ENCODE measurements around the gene IFI27L2.

Gene IFI27L2

GRCh38 chr14:94080621-94081385 is 48.6 kb downstream of the IFI27L2 start, which contains the start of the genes DDX24 and IFI27L1:
TSS of gene DDX24 (minus strand) at chr14:94081202. CDS start at chr14:94079742, 1,460 bp downstream.
TSS of gene IFI27L1 (plus strand) at chr14:94081310. CDS start at chr14:94096938, 15,628 bp downstream.
- TF ChIP-seq SIN3A (IDR thresholded peaks at IDR 0.05; ENCODE audit: borderline replicate concordance, insufficient read depth, low read length) = no peak
- TF ChIP-seq TAF1 (IDR thresholded peaks at IDR 0.05; ENCODE audit: borderline replicate concordance, insufficient read depth, low read length) = no peak
- peak; percentile 65 for TF ChIP-seq POLR2AphosphoS5 (IDR thresholded peaks at IDR 0.05; ENCODE audit: low read depth, low read length)
- no peak for TF ChIP-seq REST (IDR thresholded peaks at IDR 0.05; ENCODE audit: insufficient read depth in 1 of 2, low read depth in 2 of 2, low read length in 2 of 2)
- peak; percentile 50 for TF ChIP-seq FOXP2 (optimal IDR thresholded peaks at IDR 0.05; ENCODE audit: borderline replicate concordance, extremely low read depth, extremely low read length, insufficient read depth)

- TF ChIP-seq TAF1 (IDR thresholded peaks at IDR 0.05; ENCODE audit: borderline replicate concordance, insufficient read depth, low read length) (no peak), REST (IDR thresholded peaks at IDR 0.05; ENCODE audit: insufficient read depth in 1 of 2, low read depth in 2 of 2, low read length in 2 of 2) (no peak), FOXP2 (optimal IDR thresholded peaks at IDR 0.05; ENCODE audit: borderline replicate concordance, extremely low read depth, extremely low read length, insufficient read depth) (no peak), SIN3A (IDR thresholded peaks at IDR 0.05; ENCODE audit: borderline replicate concordance, insufficient read depth, low read length) (no peak), POLR2AphosphoS5 (IDR thresholded peaks at IDR 0.05; ENCODE audit: low read depth, low read length) (no peak)
Measured at GRCh38 chr14:94079891-94080620, 49.3 kb downstream of the IFI27L2 start.

GRCh38 chr14:94077823-94078222 is 51.6 kb downstream of the IFI27L2 start:
- TF ChIP-seq SIN3A (IDR thresholded peaks at IDR 0.05; ENCODE audit: borderline replicate concordance, insufficient read depth, low read length) (no peak), POLR2AphosphoS5 (IDR thresholded peaks at IDR 0.05; ENCODE audit: low read depth, low read length) (no peak), TAF1 (IDR thresholded peaks at IDR 0.05; ENCODE audit: borderline replicate concordance, insufficient read depth, low read length) (no peak), REST (IDR thresholded peaks at IDR 0.05; ENCODE audit: insufficient read depth in 1 of 2, low read depth in 2 of 2, low read length in 2 of 2) (no peak), FOXP2 (optimal IDR thresholded peaks at IDR 0.05; ENCODE audit: borderline replicate concordance, extremely low read depth, extremely low read length, insufficient read depth) (no peak)
